LNCAP (cell line): ENCODE measurements around the gene POLN.

ENCODE experiments used
- TF ChIP-seq, protein P1 (sequence below): fragments of 450-650 bp; IDR thresholded peaks from 2 replicates; pipeline ENCODE4 v1.5.1; 2017; ENCODE audit warnings: mild to moderate bottlenecking

Gene POLN

DNA sequence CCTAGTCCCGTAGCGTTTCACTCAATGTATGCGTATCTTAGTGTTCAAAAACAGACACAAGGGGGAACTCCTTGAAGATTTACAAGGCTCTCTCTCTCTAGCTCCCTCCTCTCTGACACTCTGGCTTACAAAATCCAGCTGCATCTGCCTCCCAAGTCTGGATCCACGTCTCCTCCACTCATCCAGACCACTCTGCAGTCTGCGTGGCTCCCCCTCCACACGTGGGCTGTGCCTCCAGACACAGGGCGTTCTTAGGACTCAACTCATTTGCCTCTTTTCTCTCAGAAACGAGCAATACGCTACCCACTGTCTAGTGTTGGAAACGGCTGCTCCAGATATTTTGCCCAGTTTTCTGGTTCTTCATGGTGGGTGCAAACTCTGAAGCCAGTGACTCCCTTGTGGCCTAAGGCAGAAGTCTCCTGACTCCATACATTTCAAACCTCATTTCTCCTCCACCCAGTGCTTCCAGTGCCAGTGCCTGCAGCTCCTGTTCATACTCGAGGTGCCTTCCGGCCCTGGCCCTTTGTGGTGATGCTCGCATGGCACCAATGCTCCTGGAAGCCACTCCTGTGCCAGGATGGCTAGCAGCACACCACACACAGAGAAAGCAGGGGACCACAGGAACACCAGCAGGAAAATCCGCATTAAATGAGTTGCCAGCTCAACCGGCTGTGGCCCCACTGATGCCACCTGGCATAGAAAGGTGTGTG lies 158.7 kb downstream of the POLN start:
- TF ChIP-seq, protein P1, sequence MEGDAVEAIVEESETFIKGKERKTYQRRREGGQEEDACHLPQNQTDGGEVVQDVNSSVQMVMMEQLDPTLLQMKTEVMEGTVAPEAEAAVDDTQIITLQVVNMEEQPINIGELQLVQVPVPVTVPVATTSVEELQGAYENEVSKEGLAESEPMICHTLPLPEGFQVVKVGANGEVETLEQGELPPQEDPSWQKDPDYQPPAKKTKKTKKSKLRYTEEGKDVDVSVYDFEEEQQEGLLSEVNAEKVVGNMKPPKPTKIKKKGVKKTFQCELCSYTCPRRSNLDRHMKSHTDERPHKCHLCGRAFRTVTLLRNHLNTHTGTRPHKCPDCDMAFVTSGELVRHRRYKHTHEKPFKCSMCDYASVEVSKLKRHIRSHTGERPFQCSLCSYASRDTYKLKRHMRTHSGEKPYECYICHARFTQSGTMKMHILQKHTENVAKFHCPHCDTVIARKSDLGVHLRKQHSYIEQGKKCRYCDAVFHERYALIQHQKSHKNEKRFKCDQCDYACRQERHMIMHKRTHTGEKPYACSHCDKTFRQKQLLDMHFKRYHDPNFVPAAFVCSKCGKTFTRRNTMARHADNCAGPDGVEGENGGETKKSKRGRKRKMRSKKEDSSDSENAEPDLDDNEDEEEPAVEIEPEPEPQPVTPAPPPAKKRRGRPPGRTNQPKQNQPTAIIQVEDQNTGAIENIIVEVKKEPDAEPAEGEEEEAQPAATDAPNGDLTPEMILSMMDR, result no peak

GRCh38 chr4:2082627-2083026 lies 159.3 kb downstream of the POLN start:
- TF ChIP-seq, protein P1, result no peak

DNA sequence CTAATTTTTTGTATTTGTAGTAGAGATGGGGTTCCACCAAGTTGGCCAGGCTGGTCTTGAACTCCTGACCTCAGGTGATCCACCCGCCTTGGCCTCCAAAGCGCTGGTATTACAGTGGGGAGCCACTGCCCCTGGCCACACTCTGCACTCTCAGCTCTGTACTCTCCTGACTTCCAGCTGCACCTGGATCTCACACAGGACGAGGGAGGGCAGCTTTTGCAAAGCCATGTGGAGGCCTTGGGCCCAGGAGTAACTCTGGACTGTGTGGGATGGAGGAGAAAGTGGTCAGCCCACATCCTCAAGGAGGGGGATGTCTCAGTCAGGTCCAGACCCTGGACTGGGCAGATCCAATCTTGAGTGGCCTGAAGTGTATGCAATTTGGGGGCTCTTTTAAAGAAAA lies 159.8 kb downstream of the POLN start:
- TF ChIP-seq, protein P1, result no peak

DNA sequence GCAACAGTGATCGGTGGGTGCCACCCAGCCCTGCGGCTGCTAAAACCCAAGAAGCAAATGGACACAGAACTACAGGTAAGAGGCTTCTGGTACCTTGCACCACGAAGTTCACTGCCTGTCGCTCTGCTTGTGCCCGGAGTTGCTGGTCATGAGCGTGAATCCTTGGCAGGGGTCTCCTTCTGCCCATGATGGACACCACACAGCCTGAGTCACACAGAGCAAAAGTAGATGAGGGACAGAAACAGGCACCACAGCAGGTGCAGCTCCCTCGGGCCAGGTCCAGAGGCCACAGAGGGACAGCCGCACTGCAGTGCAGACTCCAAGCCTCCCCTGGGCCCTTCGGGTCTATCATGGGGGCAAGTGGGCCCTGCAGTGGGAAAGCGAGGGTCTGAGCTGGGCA lies 160.4 kb downstream of the POLN start:
- TF ChIP-seq, protein P1, result no peak

- TF ChIP-seq, protein P1, result no peak
Observed at GRCh38 chr4:2080429-2081300, 161.3 kb downstream of the POLN start.

GRCh38 chr4:2079926-2080325 lies 162.0 kb downstream of the POLN start:
- TF ChIP-seq, protein P1, result no peak

DNA sequence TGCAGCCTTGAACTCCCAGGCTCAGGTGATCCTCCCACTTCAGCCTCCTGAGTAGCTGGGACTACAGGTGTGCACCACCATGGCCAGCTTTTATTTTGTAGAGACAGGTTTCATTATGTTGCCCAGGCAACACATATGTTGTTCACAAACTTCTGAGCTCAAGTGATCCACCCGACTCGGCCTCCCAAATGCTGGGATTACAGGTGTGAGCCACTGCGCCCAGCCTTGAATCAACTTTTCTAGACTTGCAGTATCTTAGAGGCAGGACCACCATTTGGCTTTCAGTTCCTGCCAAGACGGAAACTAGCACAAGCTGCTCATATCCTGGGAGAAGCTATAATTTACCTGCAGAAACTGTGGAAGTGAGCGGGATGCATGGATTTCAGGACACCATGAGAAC lies 162.9 kb downstream of the POLN start:
- TF ChIP-seq, protein P1, result no peak
